ENCODE measurements around the gene HTATSF1.

HTATSF1 gene

DNA sequence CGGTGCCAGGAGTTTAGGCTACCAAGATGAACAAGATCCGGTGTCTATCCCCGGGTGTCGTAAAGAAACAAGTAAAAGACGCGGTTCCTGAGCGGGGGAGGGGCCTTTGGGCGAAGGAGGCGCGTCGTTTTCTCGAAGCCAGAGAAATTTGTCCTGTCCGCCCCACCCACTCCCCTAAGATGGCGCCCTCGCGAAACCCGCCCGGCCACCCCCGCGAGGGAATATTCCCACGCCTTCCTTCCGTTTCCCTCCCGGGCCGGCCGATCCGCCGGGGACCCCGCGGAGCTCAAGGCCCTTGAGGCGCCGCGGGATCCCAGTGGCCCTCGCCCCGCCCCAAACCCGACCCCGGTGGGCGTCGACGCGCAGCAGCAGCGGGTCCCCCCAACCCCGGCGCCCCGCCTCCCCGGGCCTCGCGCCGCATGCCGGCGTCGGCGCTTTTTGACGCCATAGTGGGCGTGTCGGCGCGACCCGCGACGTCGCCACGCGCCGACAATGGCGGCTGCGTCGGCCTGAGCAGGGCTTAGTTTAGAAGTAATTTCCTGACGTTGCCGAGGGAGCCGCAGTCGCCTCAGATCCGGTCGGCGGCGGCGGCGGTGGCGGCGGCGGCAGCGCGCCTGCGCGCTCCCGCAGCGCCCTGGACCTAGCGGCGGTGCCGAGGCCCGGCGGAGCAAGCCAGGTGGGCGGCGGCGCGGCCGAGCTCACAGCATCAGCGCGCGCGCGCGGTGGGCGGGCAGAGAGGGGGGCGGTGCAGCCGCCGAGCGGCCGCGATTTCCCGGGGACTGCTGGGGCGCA, 432 bp upstream of the HTATSF1 start:
- peak; percentile 71 for DNase-seq

DNA sequence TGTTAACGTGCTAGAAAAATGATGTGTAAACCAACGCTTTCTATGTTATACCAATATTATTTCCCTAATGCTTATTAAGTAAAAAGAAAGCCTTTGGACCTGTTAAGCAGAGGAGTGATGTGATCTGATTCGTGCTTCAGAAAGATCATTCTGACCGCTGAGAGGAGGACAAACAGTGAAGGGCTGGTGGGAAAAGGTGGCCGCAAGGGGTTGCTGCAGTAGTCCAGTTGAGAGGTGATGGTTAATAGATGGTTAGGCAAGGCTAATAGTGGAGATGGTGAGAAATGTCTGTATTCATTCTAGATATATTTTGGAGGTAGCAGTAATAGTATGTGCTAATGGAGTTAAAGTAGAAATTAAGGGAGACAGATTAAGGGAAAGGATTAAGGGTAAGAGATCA, 21.7 kb downstream of the HTATSF1 start:
- DNase-seq = no peak

DNA sequence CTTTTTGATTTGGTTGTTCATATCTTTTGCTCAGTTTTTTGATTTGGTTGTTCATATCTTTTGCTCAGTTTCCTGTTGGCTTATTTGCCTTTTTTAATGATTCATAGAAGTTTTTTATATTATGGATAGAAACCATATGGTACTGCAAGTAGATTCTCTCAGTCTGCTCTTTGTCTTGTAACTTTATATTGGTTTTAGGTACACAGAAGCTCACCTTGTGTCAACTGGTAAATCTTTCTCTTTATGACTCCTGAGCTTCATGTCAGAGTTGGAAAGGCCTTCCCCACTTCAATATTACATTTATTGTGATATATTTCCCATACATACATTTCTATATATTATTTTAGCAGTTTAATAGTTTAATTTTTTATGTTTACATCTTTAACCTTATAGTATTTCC, 26.4 kb downstream of the HTATSF1 start:
- DNase-seq = no peak

DNA sequence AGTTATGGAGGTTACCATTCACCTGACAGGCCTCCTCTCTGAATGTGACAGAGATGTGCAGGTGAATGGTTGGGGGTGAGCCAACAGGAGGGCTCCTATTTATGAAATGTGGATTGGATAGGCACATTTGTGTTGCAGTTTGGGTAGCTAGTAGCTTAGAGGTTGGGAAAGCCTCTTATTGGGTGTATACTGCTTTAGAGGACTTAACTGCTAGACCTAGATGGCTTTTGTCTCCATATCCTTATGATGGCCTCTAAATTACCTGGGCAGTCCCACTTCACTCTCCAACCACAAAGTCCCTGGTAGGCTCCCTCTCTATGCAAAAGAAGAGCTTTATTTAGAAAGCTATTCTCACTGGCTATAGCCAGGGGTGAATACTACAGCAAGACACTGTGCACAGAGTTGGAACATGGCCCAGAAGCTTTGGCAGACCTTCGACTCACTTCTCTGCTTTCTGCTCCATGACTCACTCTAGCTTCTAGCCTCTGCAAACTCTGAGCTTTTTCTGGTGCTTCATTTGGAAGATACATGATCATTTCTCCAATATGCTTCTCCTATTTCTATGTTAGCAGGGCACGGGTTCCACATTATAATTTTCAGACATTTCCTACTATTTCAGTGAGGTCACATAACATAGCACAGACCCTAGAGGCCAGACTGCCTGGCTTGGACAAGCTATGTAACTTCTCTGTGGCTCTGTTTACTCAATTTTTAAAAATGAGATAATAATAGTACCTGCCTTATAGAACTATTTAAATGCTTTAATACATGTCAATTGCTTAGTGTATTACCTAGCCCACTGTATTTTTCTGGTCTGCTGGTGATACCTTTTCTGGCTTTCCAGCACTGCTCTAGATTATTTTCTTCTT, 28.6 kb downstream of the HTATSF1 start:
- DNase-seq = peak; percentile 59

GRCh38 chrX:136528645-136529315, 31.4 kb downstream of the HTATSF1 start:
- peak; percentile 42 for DNase-seq

- no peak for DNase-seq
Measured at GRCh38 chrX:136529795-136530194, 32.4 kb downstream of the HTATSF1 start.

- DNase-seq = no peak
Measured at GRCh38 chrX:136531951-136532350, 34.6 kb downstream of the HTATSF1 start, which contains the start of gene VGLL1. VGLL1 (plus strand) TSS chrX:136532215; CDS start chrX:136536021, 3,806 bp downstream.

- no peak for DNase-seq
Measured at GRCh38 chrX:136534131-136534530, 36.7 kb downstream of the HTATSF1 start.

DNA sequence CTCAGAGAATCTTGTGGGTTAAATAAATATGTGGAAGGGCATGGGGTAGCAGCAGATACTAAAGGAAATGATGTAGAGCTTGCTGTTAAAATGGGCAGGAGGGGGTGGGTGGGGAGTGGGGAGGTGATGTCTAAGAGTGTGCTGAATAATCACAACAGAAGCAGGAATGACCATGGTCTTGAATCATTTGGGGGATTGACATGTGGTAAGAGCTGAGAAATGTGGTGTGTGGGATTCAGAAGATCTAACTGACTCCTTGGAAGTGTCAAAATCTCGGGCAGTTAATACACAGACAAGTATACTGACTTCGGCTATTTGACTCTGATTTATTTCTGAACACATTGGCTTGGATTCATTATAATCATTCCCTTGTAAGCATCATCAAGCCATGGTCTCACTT, 41.4 kb downstream of the HTATSF1 start:
- no peak for DNase-seq

GRCh38 chrX:136540226-136540625, 42.8 kb downstream of the HTATSF1 start:
- DNase-seq = no peak

DNA sequence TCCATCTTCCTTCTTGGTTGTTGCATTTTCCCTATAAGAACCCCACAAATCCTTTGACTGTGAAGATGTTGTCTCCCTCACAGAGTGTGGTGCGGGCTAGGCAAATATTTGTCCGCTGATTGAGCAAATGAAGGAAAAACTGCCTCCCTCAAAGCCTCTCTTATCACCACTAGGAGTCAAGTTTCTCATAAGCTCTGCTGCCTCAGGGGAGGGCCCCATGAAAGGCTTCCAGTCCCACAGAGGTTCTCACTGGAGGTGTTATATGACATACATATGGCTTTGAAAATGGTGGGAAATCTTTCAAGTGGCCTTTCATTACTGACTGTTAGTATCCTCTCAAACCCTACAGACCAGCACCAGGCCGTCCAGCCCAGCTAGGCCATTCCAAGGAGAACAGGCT, 43.9 kb downstream of the HTATSF1 start:
- DNase-seq = no peak

DNA sequence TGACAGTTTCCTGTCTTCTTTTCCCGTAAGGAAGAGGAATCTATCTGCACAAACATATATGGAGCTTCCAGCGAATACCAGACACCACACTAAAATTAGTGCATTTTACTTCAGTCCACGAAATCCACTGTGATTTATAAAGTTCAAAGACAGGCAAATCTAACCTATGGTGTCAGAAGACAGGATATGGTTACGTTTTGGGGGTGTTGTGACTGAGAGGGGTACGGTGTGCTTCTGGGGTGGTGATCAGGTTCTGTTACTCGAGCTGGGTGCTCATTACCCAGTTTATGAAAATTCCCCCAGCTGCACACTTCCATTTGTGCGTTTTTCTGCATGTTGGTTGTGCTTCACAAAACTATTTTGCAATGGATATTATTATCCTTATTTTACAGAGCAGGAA, 44.9 kb downstream of the HTATSF1 start:
- DNase-seq = no peak

DNA sequence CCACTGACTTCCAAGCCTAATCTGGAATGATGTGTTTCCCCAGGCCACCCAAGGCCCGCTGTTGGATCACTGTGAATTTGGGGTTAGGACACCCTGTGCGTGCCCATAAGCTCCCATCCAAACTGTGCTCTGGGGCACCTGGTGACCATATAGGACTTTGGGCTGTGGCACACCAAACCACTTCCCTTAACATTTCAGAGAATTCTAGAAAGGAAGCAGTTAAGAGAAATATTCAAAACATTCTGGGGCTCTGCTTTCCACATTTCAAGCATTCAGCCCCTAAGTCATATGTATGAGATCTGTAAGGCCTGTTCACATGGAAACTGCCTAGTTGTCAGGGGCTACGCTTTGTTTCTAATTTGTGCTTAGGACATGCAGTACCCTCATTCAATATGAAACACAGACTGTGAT, 49.0 kb downstream of the HTATSF1 start:
- no peak for DNase-seq

- DNase-seq = no peak
Measured at GRCh38 chrX:136549226-136549625, 51.8 kb downstream of the HTATSF1 start.

GRCh38 chrX:136551410-136551809, 54.0 kb downstream of the HTATSF1 start:
- DNase-seq = no peak

GRCh38 chrX:136555694-136556093, 58.3 kb downstream of the HTATSF1 start:
- no peak for DNase-seq
